Measurements from ENCODE around the gene C17orf58.

DNA sequence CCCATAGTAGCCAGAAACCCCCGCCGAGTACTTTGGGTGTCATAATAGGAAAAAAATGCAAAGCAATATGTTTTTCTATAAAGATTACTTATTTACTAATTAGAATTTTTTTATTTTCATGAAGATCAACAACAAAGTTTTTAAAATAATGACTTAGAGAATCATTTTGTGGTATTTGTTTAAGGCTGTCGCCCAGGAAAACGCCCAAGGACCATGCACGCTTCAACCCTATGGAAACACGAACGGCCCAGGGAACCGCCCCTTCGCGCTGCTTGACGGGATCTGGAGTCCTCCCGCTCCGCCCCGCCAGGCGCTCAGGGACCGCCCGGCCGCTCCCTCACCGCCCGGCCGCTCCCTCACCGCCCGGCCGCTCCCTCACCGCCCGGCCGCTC is 38.9 kb upstream of the C17orf58 start:
- TF ChIP-seq, protein P1, sequence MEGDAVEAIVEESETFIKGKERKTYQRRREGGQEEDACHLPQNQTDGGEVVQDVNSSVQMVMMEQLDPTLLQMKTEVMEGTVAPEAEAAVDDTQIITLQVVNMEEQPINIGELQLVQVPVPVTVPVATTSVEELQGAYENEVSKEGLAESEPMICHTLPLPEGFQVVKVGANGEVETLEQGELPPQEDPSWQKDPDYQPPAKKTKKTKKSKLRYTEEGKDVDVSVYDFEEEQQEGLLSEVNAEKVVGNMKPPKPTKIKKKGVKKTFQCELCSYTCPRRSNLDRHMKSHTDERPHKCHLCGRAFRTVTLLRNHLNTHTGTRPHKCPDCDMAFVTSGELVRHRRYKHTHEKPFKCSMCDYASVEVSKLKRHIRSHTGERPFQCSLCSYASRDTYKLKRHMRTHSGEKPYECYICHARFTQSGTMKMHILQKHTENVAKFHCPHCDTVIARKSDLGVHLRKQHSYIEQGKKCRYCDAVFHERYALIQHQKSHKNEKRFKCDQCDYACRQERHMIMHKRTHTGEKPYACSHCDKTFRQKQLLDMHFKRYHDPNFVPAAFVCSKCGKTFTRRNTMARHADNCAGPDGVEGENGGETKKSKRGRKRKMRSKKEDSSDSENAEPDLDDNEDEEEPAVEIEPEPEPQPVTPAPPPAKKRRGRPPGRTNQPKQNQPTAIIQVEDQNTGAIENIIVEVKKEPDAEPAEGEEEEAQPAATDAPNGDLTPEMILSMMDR (IDR thresholded peaks at IDR 0.05; ENCODE audit: insufficient read depth, low read depth, low read length), result no peak
- no peak for TF ChIP-seq EZH2 (IDR thresholded peaks at IDR 0.05; ENCODE audit: insufficient read depth, low read length)
